GM12864 (cell line): ENCODE results near the gene RTBDN.
A peak's percentile ranks its signal among the peaks of the same experiment; 100 is the strongest.

Experiments used
- DNase-seq: peaks from one replicate; pipeline ENCODE4 v3.0.0-alpha.2; 2011; ENCODE audit warnings: low read depth
- H3K4me3 ChIP-seq: 2 replicates; pipeline ENCODE4 v1.5.1; 2011; ENCODE audit warnings: mild to moderate bottlenecking, low read depth, low read length, control low read depth
- TF ChIP-seq, protein P1 (sequence below): IDR thresholded peaks from 2 replicates; pipeline ENCODE4 v1.5.1; 2011; ENCODE audit warnings: low read depth, mild to moderate bottlenecking, moderate library complexity, low read length, control low read depth, inconsistent platforms; ENCODE audit errors: missing control alignments

RTBDN gene

DNA sequence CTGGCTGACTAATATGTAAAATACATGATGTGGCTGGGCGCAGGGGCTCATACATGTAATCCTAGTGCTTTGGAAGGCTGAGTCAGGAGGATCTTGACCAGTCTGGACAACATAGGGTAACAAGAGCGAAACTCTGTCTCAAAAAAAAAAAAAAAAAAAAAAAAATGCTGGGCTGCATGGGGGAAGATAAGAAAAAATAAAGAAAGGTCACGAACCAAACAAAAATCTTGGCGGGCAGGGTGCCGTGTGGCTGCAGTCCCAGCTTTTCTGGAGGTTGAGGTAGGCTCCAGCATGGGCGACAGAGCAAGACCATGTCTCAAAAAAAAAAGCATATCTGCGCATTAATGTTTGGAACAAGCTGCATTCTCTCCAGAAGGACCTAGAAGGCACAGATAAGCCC, 19.3 kb downstream of the RTBDN start:
- DNase-seq = no peak
- no peak overlapping the region for H3K4me3 ChIP-seq
- TF ChIP-seq, protein P1, sequence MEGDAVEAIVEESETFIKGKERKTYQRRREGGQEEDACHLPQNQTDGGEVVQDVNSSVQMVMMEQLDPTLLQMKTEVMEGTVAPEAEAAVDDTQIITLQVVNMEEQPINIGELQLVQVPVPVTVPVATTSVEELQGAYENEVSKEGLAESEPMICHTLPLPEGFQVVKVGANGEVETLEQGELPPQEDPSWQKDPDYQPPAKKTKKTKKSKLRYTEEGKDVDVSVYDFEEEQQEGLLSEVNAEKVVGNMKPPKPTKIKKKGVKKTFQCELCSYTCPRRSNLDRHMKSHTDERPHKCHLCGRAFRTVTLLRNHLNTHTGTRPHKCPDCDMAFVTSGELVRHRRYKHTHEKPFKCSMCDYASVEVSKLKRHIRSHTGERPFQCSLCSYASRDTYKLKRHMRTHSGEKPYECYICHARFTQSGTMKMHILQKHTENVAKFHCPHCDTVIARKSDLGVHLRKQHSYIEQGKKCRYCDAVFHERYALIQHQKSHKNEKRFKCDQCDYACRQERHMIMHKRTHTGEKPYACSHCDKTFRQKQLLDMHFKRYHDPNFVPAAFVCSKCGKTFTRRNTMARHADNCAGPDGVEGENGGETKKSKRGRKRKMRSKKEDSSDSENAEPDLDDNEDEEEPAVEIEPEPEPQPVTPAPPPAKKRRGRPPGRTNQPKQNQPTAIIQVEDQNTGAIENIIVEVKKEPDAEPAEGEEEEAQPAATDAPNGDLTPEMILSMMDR = no peak

DNA sequence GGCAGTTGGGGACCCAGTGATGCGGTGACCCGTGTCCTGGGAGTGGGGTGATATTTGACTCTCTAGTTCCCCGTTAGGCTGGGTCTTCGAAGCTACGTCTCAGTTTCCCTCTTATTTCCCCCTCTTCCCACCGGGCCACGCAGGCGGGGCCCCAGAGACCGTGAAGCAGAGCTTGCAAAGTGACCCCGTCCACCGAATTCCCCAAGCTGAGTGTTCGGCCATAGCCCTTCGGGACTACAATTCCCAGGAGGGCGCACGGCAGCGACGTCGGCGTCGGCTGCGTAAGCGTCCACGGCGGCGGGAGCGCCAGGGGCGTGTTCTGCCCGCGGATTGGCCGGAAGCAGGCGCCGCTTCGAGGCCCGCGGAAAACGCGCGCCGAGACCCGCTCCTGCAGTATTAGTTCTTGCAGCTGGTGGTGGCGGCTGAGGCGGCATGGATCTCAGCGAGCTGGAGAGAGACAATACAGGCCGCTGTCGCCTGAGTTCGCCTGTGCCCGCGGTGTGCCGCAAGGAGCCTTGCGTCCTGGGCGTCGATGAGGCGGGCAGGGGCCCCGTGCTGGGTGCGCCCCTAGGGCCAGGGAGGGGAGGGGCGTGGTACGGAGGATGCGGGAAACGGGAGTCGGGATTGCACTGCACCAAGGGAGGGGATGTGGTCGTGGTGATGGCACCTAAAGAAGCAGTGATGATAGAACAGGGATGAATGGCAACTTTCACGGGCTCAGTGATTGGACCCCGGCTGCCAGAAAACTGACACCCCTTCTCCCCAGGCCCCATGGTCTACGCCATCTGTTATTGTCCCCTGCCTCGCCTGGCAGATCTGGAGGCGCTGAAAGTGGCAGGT, 27.9 kb downstream of the RTBDN start, which contains the start of gene RNASEH2A:
TSS of gene RNASEH2A (plus strand) at position 343 of the 840 bp plus-strand sequence. CDS start at position 433, 90 bp downstream.
- peak; percentile 76 for DNase-seq
- H3K4me3 ChIP-seq = peak within 1 kb of the TSS; percentile 89
- TF ChIP-seq, protein P1 = no peak

DNA sequence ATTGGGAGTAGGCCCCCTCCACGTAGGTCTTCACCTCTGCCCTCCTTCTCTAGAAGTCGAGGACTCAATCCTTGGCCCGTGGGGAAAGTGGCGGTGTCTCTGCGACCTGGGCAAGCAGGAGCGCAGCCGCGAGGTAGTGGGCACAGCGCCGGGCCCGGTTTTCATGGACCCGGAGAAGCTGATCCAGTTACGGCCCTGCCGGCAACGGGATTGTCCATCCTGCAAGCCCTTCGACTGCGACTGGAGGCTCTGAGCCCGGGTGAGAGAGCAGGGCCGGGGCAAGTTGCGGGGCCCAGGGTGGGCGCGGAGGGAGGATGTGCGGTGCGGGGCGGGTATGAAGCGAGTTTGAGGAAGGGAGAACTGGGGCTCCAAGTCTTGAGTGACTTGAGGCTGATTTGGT, 30.3 kb downstream of the RTBDN start:
- no peak for DNase-seq
- TF ChIP-seq, protein P1 = no peak
- H3K4me3 ChIP-seq = no peak overlapping the region

DNA sequence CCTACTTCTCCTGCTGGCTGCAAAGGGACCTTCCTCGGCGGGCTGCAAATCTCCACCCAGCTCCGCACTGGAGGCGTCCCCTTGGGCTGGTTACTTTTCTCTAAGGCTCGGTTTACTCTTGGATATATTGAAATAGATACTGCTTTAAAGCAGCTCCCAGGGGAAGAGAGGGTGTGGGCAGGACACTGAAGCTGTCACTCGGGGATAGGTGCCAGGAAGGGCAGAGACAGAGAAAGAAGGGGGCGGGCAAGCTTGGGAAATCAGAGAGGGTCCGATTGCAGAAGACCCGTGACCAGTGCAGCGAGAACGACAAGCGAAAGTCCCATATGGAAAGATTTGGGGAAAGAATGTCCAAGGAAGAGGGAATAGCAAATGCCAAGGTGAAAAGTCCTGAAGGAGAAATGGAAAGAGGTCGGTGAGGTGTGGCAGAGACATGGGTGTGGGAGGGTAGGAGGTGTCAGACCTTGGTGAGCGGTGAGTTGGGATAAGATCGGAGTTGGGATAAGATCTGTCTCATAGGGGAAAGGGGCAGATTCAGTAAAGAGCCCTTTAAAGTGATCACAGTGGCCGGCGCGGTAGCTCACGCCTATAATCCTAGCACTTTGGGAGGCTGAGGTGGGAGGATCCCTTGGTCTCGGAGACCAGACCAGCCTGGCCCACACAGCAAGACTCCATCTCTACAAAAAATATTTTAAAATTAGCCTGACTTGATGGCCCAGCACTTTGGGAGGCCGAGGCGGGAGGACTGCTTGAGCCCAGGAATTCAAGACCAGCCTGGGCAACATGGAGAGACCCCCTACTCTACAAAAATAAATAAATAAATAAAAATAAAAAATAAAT, 31.9 kb downstream of the RTBDN start:
- H3K4me3 ChIP-seq = peak overlapping the region; percentile 77
- TF ChIP-seq, protein P1 = no peak
- no peak for DNase-seq

DNA sequence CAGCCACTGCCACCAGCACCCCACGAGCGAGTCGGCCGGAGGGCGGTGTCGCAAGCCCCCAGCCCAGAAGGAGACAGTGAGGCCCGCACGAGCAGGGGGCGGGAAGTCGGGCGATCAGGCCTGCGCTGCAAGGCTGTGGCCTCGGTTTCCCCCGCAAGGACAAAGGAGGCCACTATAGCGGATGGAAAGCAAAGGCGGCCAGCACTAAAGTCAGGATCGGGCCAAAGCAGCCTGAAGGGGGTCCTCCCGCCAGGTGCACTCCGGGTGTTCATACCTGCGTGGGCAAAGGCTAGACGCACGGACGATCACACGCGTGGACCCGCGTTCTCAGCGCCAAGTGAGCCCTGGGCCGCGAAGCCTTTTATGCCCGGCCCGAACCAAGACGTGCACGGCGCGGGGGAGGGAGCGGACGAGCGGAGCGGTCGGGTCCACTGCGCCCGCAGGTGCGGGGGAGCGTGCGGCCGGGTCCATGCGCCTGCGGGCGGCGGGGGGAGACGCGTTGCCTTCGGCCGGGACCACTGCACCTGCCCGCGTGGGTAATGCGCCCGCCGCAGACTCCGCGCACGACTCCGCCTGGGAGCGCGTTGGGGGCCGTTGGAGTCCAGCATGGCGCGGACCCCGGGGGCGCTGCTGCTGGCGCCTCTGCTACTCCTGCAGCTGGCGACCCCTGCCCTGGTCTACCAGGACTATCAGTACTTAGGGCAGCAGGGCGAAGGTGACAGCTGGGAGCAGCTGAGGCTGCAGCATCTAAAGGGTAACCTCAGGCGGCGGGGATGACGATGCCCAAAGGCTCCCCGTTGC, 32.7 kb downstream of the RTBDN start, which contains the start of the genes PRDX2 and THSD8:
TSS of gene PRDX2 (minus strand) at position 335 of the 801 bp plus-strand sequence. CDS start 539 bp downstream, outside the sequence.
TSS of gene THSD8 (plus strand) at position 604 of the 801 bp plus-strand sequence. CDS start at position 607, 3 bp downstream.
- TF ChIP-seq, protein P1 = no peak
- H3K4me3 ChIP-seq = peak within 1 kb of the TSS; percentile 77
- no peak for DNase-seq

DNA sequence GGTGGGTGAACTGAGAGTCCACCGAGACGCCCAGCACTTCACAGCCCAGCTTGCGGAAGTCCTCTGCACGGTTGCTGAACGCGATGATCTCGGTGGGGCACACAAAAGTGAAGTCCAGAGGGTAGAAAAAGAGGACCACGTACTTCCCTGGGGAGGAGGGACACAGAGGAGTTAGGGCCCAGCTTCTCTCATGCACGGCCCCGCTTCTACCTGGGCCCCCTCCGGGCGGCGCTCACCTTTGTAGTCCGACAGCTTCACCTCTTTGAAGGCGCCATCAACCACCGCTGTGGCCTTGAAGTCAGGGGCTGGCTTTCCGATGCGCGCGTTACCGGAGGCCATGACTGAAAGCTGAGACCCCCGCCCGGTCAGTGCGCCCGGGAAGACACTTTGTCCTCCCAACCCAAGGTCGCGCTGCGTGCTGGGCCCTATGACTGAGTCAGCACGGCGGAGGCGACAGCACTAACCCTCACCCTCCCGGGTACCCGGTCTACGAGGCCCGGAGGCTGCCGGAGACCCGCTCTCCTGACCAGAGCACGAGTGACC, 33.4 kb downstream of the RTBDN start:
- peak overlapping the region; percentile 77 for H3K4me3 ChIP-seq
- DNase-seq = no peak

More for the DNA sequence above, 33.4 kb downstream of the RTBDN start:
- TF ChIP-seq, protein P1 = no peak
